OCI-M1 (cell line): ENCODE measurements around the gene TTYH2.

Experiments
- DNase-seq: peaks from one replicate; lab custom pipeline; 2025; lab: John Stamatoyannopoulos, UW

TTYH2 gene

GRCh38 chr17:74196541-74197317 lies 16.6 kb upstream of the TTYH2 start:
- no peak for DNase-seq

- DNase-seq, result no peak
Measured at GRCh38 chr17:74197801-74198200, 15.6 kb upstream of the TTYH2 start.

- DNase-seq, result no peak
Measured at GRCh38 chr17:74198694-74199093, 14.7 kb upstream of the TTYH2 start.

- peak; percentile 74 for DNase-seq
Measured at GRCh38 chr17:74199306-74200092, 13.9 kb upstream of the TTYH2 start.

- DNase-seq, result no peak
Measured at GRCh38 chr17:74200112-74200511, 13.3 kb upstream of the TTYH2 start.

- DNase-seq, result peak; percentile 15
Measured at GRCh38 chr17:74201250-74201649, 12.1 kb upstream of the TTYH2 start.

- no peak for DNase-seq
Measured at GRCh38 chr17:74201948-74202347, 11.4 kb upstream of the TTYH2 start.

GRCh38 chr17:74202938-74203337 lies 10.4 kb upstream of the TTYH2 start:
- DNase-seq, result no peak

GRCh38 chr17:74203439-74204240 lies 9.7 kb upstream of the TTYH2 start, which contains the start of gene RPL38:
RPL38 (plus strand) TSS chr17:74203678; CDS start chr17:74203956, 278 bp downstream.
- DNase-seq, result peak; percentile 96

GRCh38 chr17:74204474-74204873 lies 8.9 kb upstream of the TTYH2 start:
- DNase-seq, result no peak

GRCh38 chr17:74205274-74205673 lies 8.1 kb upstream of the TTYH2 start:
- DNase-seq, result no peak

- no peak for DNase-seq
Measured at GRCh38 chr17:74206332-74206818, 7.0 kb upstream of the TTYH2 start.

GRCh38 chr17:74210191-74211140 lies 2.9 kb upstream of the TTYH2 start:
- DNase-seq, result peak; percentile 77

GRCh38 chr17:74211141-74211911 lies 2.0 kb upstream of the TTYH2 start:
- DNase-seq, result peak; percentile 51

GRCh38 chr17:74211912-74212208 lies 1.5 kb upstream of the TTYH2 start:
- DNase-seq, result peak; percentile 64

- peak; percentile 75 for DNase-seq
Measured at GRCh38 chr17:74212209-74212912, 1.0 kb upstream of the TTYH2 start.

GRCh38 chr17:74213861-74214391 lies 555 bp downstream of the TTYH2 start:
- peak; percentile 39 for DNase-seq

GRCh38 chr17:74214484-74215341 lies 1.3 kb downstream of the TTYH2 start:
- DNase-seq, result no peak

GRCh38 chr17:74215342-74215727 lies 2.0 kb downstream of the TTYH2 start:
- DNase-seq, result no peak
